Mesothelial cell of epicardium (in vitro differentiated cells): Measurements from ENCODE around the gene OR52D1. TPM values are rescaled to one million over a fixed set of nuclear protein-coding genes. Genes with fewer than 3 reads are reported as not detected.

Experiments used
- DNase-seq, 2 experiments: peaks; one replicate each; pipeline ENCODE4 v3.0.0; 2021; ENCODE audit warnings: low spot score in 2 of 2; ENCODE audit not compliant: unreplicated experiment in 2 of 2
- H3K27ac Mint-ChIP-seq: 2 replicates; pipeline ENCODE4 v1.8.0; 2021; ENCODE audit warnings: mixed read lengths
- H3K27me3 Mint-ChIP-seq: 2 replicates; pipeline ENCODE4 v1.8.0; 2021; ENCODE audit warnings: low read depth, mixed read lengths
- H3K36me3 Mint-ChIP-seq: 2 replicates; pipeline ENCODE4 v1.8.0; 2021; ENCODE audit warnings: mixed read lengths
- H3K4me1 Mint-ChIP-seq: 2 replicates; pipeline ENCODE4 v1.8.0; 2021; ENCODE audit warnings: mixed read lengths
- H3K4me3 Mint-ChIP-seq: 2 replicates; pipeline ENCODE4 v1.8.0; 2021; ENCODE audit warnings: mild to moderate bottlenecking, moderate library complexity, mixed read lengths
- H3K9me3 Mint-ChIP-seq: 2 replicates; pipeline ENCODE4 v1.8.0; 2021; ENCODE audit warnings: mixed read lengths
- CTCF ChIP-seq: fragments of 200-600 bp; sonication (generic); IDR thresholded peaks from one replicate; pipeline ENCODE4 v1.5.0; 2021; ENCODE audit warnings: antibody characterized with exemption; ENCODE audit not compliant: unreplicated experiment
- total RNA-seq: library from RNA; stranded (reverse); gene quantifications from 3 replicates; pipeline ENCODE4 v1.2.1, GENCODE V29; 2021

OR52D1 gene
- not detected in 3 replicates for total RNA-seq

DNA sequence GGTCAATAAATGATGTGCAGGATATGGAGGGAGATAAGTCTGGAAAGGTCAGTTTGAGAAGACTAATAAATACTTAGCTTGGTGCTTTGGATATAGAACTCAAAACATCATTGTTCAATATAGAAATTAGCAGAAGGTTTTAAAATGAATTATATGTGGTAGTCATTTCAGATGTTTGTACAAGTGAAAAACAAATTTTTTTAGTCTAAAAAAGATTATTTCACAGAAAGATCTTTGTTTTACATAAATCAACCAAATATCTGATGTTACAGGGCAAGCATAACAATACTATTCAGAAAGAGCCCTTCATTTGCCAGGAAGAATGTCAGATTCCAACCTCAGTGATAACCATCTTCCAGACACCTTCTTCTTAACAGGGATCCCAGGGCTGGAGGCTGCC, at the start of gene OR52D1:
Gene OR52D1, plus strand, starts transcription at position 301 of the 400 bp plus-strand sequence. Its CDS starts 22 bp downstream, at position 323.
- no peaks in the 10 kb centered on the region for H3K36me3 Mint-ChIP-seq
- H3K27ac Mint-ChIP-seq = no peak within 1 kb of the TSS
- TF ChIP-seq CTCF = no peak
- no peaks in the 10 kb centered on the region for H3K4me1 Mint-ChIP-seq
- H3K9me3 Mint-ChIP-seq = no peaks in the 10 kb centered on the region
- no peak within 1 kb of the TSS for H3K4me3 Mint-ChIP-seq
- DNase-seq = no peak
- H3K27me3 Mint-ChIP-seq = peaks cover 10% of the 10 kb centered on the region

DNA sequence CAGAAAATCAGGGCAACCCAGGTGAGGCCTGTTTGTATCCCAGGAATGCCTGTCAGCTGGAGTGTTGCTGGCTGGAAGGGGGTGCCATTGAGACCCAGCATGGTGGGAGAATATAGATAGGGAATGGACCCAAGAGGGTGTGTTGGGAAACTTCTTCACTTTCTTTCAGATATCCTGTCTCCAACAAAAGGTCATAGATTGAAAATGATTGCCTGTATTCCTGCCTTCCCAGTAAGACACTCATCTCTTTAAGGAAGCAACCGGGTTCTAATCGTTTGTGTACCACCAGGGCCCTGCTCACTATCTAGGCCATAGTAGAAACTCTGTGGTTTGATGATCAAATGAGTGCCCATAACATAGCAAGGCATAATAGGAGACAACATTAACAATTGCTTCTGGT, 47.1 kb upstream of the OR52D1 start, which contains the start of gene OR51I1:
Gene OR51I1, minus strand, starts transcription at position 101 of the 400 bp plus-strand sequence. Its CDS starts 0 bp downstream, at position 101.
- peaks cover 31% of the 10 kb centered on the region for H3K27me3 Mint-ChIP-seq
- H3K36me3 Mint-ChIP-seq = no peaks in the 10 kb centered on the region
- H3K27ac Mint-ChIP-seq = no peak within 1 kb of the TSS

GRCh38 chr11:5443835-5444393, 44.6 kb upstream of the OR52D1 start:
- DNase-seq = no peak
- Mint-ChIP-seq H3K9me3 (peaks cover 5% of the 10 kb centered on the region), H3K4me1 (no peaks in the 10 kb centered on the region), H3K27me3 (peaks cover 39% of the 10 kb centered on the region), H3K36me3 (no peaks in the 10 kb centered on the region), H3K4me3 (no peak overlapping the region), H3K27ac (no peak overlapping the region)
- no peak for TF ChIP-seq CTCF

More for the DNA sequence above, 47.1 kb upstream of the OR52D1 start, which contains the start of gene OR51I1:
- no peaks in the 10 kb centered on the region for H3K4me1 Mint-ChIP-seq
- peaks cover 5% of the 10 kb centered on the region for H3K9me3 Mint-ChIP-seq
- H3K4me3 Mint-ChIP-seq = no peak within 1 kb of the TSS
- no peak for DNase-seq
- TF ChIP-seq CTCF = no peak

DNA sequence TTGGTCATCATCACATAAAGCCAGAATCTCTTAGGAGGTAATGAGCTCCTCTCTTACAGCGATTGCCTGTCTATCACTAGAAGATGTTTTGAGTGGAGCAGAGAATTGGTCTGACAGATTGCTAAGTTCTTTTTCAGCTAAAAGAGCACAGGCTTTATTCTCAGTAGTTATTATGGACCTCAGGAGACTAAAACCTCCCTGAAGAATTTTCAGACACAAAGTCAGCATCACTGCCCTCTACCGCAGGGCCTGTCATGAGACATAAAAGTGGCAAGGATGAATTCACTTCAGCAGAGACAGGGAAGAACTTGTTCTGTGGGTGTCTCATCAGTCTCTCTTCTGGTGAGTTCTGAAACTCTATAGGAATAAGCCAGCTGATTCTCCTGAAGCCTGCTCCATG, 39.5 kb upstream of the OR52D1 start, which contains the start of gene OR51I2:
Gene OR51I2, plus strand, starts transcription at position 301 of the 400 bp plus-strand sequence. CDS start 4,166 bp downstream, outside the sequence.
- Mint-ChIP-seq H3K36me3 (no peaks in the 10 kb centered on the region), H3K9me3 (no peaks in the 10 kb centered on the region), H3K27ac (no peak within 1 kb of the TSS), H3K27me3 (peaks cover 37% of the 10 kb centered on the region), H3K4me3 (no peak within 1 kb of the TSS), H3K4me1 (no peaks in the 10 kb centered on the region)
- no peak for TF ChIP-seq CTCF
- DNase-seq = no peak

GRCh38 chr11:5449432-5449831, 39.1 kb upstream of the OR52D1 start:
- Mint-ChIP-seq H3K27ac (no peak overlapping the region), H3K27me3 (peaks cover 37% of the 10 kb centered on the region), H3K4me3 (no peak overlapping the region), H3K9me3 (no peaks in the 10 kb centered on the region), H3K4me1 (no peaks in the 10 kb centered on the region), H3K36me3 (no peaks in the 10 kb centered on the region)
- DNase-seq = no peak
- TF ChIP-seq CTCF = no peak
